ENCODE results near the gene ZNF474.

ZNF474 gene

DNA sequence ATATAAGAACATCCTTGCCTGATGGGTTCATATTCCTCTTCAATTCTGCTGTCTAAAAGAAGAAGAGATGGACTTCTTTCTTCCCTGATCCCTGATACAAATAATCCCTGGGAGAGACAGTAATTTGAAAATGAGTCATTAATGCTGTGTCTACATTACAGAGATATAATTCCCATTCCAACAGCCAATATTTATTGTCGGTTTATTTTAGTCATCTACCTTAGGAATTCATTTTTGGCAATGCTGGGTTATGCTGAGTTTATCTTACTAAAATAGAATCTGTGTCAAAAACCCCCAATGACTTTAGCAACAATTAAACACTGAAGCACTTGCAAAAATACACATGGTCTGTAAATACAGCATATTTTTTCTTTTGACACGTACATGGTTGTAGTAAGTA, 23.9 kb downstream of the ZNF474 start:
- no peak for DNase-seq

DNA sequence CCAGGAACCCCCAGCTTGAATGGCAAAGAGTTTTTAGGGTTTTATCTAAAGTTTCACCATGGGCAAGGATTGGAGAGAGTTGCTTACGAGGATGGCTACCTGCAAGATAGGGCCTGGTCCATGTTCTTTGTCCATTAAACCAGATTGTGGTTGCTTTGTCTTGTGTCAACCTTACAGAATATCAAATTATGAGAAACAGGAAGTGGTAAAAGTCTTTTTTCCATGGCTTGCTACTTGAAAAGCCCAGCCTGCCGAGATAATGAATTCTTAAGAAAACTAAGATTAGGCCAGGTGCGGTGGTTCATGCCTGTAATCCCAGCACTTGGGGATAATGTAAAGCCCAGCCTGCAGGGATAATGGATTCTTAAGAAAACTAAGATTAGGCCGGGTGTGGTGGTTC, 24.4 kb downstream of the ZNF474 start:
- no peak for DNase-seq

DNA sequence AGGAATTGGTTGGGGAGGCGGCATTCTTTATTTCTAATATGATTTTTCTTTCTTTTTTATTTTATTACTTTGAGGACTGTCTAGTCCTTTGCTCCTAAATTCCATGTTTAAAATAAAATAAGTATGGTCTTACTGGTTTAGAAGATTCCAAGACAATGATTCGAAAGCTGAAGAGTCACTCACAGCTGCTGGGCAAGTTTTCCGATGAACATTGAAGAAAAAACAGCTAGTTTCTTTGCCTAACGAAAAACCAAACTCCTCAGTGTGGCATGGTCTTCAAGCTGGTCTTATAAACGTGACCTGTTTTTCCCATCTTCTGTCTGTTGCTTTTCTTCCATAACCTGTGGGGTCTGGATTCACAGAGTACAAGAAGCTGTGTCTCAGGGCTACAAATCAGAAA, 25.1 kb downstream of the ZNF474 start:
- DNase-seq, result no peak

DNA sequence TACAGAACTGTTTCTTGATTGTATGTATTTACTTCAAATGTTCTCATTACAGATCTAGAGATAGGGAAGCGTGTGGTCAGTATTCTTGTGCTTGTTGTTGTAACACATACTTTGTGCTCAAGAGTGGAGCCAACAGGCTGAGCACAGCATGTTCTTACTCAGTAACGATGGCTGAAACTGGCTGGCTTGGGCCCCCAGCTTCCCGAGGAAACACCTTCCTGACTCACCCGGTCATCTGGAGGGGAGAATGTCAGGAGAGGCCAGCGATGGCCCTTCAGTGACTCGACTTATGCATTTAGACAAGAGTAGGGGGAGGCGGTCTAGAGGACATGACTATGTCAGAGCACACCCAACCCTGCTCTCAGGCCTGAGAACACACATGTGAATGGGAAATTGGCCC, 25.6 kb downstream of the ZNF474 start:
- no peak for DNase-seq

DNA sequence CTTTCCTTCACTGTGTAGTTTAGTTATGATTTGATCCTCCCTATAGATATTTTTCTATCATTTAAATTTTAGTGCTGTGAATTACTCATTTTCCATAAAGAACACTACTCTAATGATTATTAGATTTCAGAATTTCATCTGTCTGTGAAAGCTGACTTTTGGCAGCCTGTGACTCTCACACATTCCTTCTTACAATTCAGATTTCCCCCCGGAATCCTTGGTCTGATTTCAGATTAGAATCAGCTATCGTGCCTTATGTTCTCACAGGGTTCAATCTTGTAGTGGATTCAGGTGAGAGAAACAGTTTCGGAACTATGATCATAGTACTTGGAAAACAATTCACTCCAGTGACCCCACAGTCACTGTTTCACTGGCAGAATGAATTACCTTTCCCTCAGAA, 26.2 kb downstream of the ZNF474 start:
- DNase-seq, result no peak

DNA sequence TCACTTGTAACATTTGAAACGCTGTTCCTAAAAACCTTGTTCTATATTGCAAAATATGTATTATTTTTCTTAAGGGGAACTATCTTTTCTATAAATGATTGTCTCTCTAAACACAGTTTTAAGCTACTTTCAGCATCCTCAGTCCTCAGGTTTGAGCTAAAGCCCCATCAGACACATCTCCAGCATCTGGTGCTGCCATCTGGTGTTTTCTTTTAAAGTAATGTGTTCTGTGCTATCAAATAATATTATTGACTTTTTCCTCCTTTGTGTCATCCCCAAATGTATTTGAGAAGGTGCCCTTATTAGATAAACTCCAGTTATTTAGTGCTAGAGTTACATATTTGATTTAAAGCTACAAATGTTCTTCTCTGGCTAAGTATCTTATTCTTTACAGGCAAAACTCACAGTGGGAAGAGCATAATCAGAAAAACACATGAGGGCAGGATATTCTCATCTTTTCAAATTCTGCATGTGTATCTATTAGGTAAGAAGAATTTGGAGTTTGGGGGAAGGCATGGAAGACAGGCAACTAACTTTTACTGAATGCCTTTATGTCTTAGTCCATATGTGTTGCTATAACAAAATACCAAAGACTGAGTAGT, 27.5 kb downstream of the ZNF474 start:
- peak in 1 of 58 donors; percentile 23 for DNase-seq

DNA sequence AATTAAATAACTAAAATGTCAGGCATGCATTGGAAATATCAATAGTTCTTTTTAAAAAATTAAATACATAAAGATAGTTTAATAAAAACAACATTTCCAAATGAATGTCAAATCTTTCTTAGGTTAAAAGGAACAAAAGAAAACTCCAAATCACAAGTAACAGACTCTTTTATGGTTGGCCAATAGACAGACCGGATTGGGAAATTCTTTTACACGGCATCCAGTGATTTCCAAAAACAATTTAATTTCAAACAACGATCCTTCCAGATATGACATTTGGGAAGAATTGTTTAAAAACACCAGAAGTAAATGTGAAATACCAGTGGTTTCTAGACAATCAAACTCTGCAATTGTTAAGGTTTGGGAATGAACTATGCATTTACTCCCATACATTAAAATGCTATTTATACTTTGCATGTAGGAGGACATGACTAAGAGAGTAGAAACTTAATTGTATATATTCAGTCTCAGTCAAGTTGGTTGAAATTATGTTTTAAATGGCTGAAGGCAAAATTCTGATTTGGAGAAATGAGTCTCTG, 32.8 kb downstream of the ZNF474 start:
- DNase-seq, result no peak

DNA sequence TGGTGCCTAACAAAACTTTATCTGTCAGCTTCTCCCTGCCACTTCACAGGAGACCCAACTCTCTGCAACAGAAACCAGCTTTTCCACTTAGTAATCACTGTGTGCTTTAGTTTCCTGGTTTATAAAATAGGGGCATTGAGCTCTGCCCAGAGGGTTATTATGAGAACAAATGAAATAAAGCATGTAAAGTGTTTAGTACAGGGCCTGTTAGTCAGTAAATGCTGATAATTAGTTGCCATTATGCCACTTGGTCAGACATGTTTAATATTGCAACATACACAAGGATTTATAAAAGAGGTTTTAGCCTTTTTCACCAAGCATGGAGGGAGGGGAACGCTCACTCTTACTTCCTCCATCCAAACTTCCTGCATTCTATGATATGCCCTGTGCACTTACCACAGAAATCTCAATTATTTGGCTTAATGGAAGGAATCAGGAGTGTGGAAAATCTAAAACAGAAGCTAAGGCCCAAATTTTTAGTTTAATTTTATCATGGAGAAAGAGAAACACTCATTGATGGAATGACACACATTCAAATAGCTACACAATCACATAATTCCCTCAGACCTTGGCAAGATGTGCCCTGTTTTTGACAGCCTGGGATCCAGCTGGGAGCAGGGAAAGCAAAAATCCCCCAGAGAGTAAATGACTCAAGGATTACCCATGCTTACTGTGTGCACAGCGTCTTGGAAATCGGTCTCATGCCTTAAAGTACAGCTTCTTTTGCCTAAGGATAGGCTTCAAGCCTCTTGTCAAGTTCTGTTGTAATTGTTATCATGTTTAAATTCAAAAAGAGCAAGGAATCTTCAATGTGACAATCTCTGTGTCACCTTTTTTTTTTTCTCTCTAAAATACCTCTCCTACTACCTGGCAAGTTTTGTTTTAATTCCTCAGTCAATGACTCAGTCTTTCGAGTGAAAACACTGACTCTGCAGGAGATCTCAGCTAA, 34.0 kb downstream of the ZNF474 start:
- DNase-seq, result peak in 6 of 58 donors; percentile 2 to 23 (median 7)

DNA sequence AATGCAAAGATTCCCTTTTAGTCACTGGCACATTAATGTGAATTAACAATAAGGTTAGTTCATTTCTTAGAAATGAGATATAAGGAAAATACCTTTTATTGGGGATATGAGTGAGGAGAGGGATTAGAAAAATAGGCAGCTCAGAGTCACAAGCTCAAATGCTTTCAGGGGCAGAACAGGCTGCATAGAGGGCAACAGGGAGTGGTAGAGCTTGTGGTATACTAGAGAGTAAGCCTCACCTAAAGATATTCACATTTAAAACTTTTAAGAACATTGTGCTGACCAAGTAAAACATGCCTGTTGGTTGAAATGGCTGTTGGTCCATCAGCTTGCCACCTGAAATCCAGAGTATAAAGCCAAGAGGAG, 34.7 kb downstream of the ZNF474 start:
- DNase-seq, result no peak

DNA sequence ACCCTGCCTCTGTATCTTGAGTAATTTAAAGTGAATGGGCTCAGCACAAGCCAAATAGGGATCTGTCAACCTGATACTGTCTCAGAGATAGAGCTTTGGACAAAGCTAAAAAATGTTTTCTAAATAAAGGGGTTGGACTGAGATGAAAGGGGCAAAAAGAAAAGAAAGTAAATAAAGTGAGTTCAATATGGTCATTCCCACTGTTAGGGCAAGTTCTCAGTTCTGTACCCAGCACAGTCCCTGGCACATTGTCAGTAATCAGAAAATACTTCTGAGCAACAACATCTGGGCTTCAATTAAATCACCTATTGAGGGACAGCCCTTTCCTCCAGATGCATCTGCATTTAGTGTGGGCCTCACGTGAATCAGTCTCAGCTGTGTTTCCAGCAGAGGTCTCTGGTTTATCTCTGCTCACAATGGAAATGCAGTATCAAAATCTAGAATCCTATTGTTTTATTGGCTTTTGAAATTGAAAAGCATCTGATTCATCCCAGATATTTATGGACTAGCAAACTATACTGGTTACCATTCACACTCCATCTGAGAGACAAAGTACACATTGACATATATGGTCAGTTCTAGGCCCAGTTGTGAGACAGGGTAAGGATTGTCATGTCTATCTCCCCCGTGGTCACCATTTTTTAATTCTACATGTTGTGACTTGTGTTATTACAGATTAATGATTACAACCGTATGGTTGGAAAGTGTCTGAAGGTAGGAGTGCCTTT, 35.6 kb downstream of the ZNF474 start:
- no peak for DNase-seq

DNA sequence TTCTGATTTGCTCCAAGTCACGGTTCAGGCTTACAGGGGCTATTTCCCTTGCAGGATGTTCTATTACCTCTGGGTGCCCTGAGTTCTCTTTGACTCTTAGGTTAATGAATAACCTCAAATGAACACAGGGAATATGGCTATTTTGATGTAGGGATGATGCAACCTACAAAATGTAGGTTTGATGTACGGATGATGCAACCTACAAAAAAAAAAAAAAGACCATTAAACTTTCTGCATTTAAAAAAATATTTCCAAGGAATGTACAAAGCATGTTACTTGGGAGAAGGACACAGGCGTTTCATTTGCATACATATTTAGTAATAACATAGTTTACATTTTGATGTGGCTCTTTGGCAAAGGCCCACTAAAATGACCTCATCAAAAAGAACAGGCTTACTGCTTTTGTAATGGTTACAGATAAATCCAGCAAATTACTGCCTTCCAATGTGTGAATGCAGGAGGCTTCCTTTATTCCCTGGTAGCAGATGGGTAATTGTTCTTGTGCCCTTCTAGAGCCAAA, 36.3 kb downstream of the ZNF474 start:
- DNase-seq, result no peak

DNA sequence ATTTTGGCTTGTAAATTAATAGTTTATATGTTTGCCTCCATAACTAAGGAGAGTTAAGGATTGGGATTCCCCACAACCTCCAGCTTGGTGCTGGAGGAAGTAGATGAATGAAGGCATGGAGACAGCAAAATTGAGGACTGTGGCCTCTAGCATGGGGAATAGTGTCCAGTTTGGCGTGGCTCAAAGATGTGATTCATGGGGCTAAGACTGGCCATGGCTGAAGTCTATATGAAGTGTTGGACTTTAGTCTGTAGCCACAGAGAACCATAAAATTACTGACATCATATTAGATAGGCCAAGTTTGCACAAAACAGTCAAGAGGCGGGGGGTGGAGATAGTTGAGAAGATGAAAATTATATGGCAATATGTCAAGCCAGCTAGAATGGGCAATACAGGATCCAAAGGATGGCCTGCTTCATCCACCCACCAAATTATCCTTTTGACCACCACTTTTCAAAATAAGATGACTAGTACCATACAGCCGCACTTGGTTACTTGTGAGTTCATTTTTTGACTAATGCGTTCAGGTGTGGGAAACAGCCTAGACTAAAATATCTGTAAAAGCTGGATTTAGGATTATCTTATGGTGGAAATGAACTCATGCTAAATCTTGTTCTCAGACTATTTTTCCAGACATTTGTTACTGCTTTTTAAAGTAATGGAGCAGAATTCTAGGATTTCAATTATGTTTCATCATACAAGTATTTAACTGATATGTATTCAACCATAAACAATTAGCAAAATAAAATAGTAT, 40.2 kb downstream of the ZNF474 start:
- no peak for DNase-seq

DNA sequence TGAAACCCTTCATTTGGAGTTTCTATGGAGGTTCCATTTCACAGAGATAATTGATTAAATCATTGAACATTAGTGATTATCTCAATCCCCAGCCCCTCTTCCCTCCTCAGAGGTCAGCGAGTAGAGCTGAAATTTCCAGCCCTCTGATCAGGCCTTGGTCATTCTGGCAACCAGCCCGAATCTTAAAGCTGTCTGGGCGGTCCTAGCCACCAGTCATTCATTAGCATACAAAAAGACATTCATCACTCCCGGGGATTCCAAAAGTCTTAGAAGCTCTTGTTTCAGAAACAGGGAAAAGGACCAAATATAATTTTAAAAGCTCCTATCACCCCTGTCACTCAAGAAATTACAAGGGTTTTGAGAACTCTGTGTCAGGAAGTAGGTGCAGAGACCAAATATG, 41.3 kb downstream of the ZNF474 start:
- peak in 9 of 58 donors; percentile 4 to 24 (median 12) for DNase-seq

DNA sequence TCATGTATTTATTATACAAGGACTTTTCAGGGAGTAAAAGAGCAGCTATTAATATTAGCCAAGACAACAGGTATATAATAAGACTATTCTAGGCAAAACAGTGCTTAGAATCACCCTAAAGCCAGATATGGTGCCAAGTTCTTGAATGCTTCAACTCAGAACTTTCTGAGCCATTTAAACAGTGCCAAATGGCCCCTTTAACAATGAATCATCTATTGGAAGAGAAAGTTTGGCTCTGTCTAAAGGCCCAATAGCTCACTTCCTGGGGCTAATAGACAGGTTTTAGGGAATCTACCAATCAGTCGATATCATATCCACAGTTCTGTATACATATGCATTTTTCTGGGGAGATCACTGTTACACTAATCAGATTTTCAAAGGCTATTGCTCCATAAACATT, 42.9 kb downstream of the ZNF474 start:
- no peak for DNase-seq

DNA sequence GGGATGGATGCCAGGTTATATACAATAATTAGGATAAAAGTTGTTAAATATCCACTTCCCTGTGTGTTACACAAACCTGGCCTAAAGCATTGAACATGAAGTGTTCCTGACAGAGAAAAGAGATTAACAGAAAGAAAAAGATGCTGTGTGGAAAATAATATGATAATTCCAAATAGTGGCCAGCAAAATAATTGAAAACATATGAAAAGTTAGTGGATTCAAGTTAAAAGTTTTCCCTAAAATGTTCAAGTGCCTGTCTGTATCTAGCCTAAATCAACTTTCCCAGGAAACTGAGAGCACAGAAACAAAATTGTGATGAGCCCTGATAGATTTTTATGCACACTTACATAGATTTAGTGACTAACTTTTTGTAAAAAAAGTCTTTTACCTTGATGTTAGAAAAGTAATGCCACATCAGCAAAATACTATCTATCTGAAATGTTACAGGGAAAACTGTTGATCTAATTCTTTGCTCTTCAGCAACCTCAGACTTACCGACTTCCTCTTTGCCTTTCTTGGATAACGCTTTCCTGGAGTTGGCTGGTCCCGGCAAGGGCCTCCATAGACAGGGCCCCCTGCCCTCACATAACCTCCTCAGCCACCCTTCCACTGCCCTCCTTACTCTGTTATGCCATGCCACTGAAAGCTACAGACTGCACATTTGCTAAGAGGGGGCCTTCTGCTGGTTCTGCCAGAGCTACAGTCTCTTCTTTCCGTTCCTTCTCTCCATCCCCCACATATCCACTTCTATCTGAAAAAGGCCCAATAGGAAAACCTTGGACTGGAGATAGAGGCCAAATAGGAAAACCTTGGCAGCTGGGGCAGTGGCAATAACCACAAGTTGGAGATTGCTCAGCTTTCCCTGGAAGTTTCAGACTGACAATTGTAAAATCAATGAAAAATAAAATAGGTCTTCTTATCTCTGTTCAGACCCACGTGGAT, 44.4 kb downstream of the ZNF474 start:
- no peak for DNase-seq

DNA sequence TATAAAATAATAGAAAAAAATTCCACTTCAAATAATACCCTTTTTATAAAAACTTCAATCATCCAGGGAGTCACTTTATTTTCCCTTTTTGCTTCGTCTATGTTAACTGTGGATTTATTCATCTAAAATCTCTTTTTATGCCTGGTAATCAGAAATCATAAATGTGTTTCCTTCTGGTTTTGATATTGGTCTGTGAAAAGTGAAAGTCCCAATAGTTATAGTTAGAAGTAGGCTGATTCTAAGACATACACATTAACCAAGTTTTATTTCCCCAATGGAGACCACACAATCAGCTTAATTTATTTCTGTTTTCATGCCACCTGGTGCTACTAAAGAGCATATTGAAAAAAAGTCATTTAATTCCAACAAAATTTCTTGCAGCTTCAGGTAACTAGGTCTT, 45.7 kb downstream of the ZNF474 start:
- DNase-seq, result no peak

DNA sequence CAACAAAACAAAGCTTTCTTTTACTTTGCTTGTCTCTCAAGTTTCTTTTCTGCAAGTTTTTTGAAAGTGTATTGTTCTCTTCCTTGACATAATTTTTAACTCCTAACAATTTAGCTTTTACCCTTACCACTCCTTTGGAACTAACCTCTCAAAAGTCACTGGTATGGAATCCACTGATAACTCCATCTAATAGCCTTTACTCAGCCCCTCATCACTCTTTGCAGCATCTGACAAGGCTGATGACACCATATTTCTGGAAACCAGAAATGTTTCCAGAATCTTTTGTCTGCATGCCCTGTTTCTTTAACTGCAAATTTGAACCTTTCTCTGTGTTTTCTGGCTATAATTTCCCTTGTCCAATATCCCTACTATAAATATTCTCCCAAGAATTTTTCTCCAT, 46.5 kb downstream of the ZNF474 start:
- no peak for DNase-seq

DNA sequence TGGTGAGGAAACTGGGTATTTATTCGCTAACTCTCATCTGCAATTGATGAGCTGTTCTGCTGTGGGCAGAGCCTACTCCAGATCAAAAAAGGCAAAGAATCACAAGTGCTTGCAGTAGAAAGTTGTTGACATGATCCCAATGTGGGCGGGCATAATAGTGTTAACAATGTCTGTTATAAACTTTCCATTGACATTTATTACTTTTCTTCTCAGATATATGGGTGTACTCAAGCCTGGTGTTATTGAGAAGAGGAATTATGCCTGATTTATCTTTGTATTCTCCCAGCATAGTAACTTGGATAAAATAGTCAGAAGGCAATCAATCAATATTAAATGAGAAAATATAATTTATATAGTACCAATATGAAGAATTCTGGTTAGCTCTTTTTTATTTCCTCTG, 47.8 kb downstream of the ZNF474 start:
- DNase-seq, result no peak

DNA sequence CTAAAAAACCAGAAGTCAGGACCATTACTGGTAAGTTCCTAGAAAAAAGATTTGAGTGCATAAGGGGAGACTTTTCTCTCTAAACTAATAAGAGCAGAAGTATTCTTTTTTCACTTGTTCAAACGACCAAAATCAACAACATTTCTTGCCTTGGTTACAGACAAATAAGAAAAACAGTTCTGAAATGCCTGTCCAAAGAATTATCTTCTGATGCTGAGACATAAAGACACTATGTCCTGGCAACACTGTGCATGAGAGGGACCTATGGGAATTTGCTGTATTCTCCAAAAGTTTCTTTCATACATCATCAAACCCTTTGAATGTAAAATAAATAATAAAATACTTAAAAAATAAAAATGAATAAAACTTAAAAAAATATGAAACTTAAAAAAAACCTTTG, 50.4 kb downstream of the ZNF474 start:
- DNase-seq, result no peak
